HG02981 (cell line): ENCODE results near the gene MT1A.
"Not testable (repeated sequence)": the region's sequence is repeated elsewhere in the genome, so short reads cannot be mapped to it uniquely, and the experiment has no call there.

Experiments used
- ATAC-seq: cut with Tn5 transposase; IDR thresholded peaks from one replicate; pipeline ENCODE4 v1.9.1; 2021; ENCODE audit warnings: mild to moderate bottlenecking, moderate library complexity; ENCODE audit not compliant: unreplicated experiment

Gene MT1A

DNA sequence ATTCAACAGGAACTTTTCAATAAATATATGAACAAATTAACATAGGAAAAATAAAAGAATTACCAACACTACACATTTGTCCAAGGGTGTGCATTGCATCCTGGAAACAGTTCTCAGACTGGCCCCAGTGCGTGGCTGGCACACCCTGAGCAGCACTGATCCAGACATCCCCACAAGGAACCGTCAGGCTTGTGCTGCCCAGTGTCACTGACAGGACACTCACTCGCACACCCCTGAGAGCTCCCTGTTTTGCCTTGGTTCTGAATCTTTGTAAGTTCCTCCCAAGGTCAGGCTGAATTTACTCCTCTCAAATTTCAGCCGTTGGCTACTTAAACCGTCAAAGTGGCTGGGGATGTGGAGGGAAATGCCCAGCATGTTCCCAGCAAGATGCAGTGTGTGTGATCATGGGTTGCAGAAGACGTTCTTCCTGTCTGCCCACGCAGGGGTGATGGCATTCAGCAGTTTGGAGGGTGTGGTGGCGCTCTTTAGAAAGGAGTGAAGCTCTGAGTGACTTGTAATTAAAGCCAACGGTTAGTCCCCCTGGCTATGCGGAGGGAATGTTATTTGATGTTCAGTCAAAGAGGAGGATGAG, 28.4 kb upstream of the MT1A start:
- no peak for ATAC-seq

GRCh38 chr16:56610609-56611111, 27.8 kb upstream of the MT1A start:
- ATAC-seq: no peak

GRCh38 chr16:56611281-56611833, 27.1 kb upstream of the MT1A start:
- no peak for ATAC-seq

DNA sequence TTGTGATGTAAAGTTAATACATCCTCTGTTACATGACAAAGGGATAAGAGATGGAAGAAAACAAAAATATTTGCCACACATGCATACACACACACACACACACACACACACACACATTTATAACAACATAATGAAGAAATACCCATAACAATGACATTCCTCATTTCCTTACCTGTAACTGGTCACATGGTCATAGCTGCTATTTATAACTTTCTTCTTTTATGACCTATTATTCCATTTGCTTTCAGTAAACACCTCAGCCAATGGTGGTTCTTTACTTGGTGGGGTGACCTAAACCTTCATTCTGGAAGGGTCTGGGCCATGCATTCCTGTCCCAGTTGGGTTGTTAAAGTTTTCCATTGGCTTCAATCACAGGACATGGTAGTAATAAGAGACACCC, 24.8 kb upstream of the MT1A start:
- no peak for ATAC-seq

DNA sequence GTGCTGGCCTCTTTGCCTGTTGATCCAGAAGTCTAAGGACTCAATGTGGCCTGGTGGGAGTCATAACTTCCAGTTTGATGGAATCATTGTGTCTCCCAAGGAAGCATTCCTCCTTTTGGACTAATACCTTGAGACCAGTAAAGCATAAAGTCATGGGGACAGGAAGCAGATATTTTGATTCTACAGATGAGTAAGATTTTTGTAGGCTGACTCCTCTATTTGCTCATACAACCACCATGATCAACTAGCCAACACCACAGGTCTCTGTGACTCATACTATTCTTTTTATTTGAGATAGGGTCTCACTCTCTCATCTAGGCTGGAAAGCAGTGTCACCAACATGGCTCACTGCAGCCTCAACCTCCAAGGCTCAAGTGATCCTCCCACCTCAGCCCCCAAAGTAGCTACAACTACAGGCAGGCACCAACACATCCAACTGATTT, 23.9 kb upstream of the MT1A start:
- peak; percentile 55 for ATAC-seq

GRCh38 chr16:56615353-56615752, 23.1 kb upstream of the MT1A start:
- no peak for ATAC-seq

- ATAC-seq: no peak
Observed at GRCh38 chr16:56616608-56617211, 21.8 kb upstream of the MT1A start.

GRCh38 chr16:56617212-56618085, 21.0 kb upstream of the MT1A start:
- ATAC-seq: no peak

DNA sequence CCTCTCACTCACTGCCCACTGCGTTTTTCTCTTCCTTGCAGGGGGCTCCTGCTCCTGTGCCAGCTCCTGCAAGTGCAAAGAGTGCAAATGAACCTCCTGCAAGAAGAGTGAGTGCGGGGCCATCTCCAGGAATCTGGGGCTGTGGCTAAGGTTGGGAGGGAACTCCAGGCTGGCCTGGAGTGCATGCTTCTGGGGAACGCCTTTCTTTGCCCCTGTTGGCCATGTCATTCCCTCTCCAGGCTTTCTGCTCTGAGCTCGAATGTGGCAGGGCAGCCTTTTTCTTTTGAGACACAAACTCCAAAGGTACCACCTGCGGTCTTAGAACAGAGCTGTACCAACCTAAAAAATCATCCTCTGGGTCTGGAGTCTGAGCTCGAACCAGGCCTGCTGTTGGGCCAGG, 20.3 kb upstream of the MT1A start:
- ATAC-seq: no peak

GRCh38 chr16:56620339-56620897, 18.0 kb upstream of the MT1A start:
- ATAC-seq: no peak

DNA sequence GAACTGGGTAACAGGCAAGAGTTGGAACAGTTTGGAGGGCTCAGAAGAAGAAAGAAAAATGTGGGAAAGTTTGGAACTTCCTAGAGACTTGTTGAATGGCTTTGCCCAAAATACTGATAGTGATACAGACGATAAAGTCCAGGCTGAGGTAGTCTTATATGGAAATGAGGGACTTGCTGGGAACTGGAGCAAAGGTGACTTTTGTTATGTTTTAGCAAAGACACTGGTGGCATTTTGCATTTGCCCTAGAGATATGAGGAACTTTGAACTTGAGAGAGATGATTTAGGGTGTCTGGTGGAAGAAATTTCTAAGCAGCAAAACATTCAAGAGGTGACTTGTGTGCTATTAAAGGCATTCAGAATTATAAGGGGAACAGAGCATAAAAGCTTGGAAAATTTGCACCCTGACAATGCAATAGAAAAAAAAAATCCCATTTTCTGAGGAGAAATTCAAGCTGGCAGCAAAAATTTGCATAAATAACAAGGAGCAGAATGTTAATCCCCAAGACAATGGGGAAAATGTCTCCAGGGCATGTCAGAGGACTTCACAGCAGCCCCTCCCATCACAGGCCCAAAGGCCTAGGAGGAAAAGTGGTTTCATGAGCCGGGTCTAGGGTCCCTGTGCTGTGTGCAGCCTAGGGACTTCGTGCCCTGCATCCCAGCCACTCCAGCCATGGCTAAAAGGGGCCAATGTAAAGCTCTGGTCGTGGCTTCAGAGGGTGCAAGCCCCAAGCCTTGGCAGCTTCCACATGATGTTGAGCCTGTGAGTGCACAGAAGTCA, 16.6 kb upstream of the MT1A start:
- ATAC-seq: not testable (repeated sequence)

- not testable (repeated sequence) for ATAC-seq
Observed at GRCh38 chr16:56623184-56623583, 15.3 kb upstream of the MT1A start.

- ATAC-seq: no peak
Observed at GRCh38 chr16:56623637-56624036, 14.8 kb upstream of the MT1A start.

GRCh38 chr16:56625140-56625942, 13.1 kb upstream of the MT1A start, which contains the start of gene MT1E:
MT1E (plus strand) TSS chr16:56625781; CDS start chr16:56625852, 71 bp downstream.
- ATAC-seq: peak; percentile 58

- peak; percentile 1 for ATAC-seq
Observed at GRCh38 chr16:56625943-56626654, 12.4 kb upstream of the MT1A start.

GRCh38 chr16:56626685-56627084, 11.8 kb upstream of the MT1A start:
- no peak for ATAC-seq

DNA sequence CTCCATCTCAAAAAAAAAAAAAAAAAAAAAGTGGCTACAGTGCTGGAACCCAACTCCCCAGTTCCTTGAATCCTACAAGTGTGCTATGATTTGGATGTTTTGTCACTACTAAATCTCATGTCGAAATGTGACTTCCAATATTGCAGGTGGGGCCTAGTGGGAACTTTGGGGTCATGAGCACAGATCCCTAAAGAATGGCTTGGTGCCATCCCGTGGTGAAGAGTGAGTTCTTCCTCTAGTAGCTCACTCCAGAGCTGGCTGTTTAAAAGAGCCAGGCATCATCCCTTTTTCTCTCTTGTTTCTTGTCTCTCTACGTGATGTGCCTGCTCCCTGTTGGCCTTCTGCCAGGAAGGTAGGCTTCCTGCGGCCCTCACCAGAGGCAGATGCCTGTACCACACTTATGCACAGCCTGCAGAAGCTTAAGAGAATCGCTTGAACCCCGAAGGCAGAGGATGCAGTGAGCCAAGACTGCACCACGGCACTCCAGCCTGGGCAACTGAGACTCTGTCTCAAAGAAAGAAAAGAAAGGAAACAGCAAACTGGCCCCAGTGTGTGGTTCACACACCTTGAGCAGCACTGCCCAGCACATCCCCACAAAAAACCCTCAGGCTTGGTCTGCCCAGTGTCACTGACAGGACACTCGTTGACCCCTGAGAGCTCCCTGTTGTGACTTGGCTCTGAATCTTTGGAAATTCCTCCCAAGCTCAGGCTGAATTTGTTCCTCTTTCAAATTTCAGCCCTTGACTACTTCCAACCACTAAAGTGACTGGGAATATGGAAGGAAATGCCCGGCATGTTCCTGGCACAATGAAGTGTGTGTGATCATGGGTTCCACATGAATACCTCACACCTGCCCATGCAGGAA, 9.7 kb upstream of the MT1A start:
- no peak for ATAC-seq

GRCh38 chr16:56629531-56629930, 8.9 kb upstream of the MT1A start:
- no peak for ATAC-seq
